HepG2 (cell line): ENCODE data around the gene TNS1. TPM values are rescaled to one million over a fixed set of nuclear protein-coding genes. Genes with fewer than 3 reads are reported as not detected.

Source experiments
- ATAC-seq: fragments of 200-7000 bp; cut with Tn5 transposase; 3 replicates; pipeline ENCODE4 v1.9.1; 2020; ENCODE audit warnings: mild to moderate bottlenecking, moderate library complexity
- BruUV-seq: library from RNA; stranded (reverse); fragments of 400-500 nt; replicated peaks from 2 replicates; lab custom pipeline; 2021; lab: Mats Ljungman, UMichigan
- CTCF ChIA-PET: fragments of 300-600 bp; formaldehyde crosslinking; extraction: SDS; loops from one replicate; lab custom pipeline; 2021; ENCODE audit warnings: low total read pairs, inconsistent platforms, low intra/inter-chr PET ratio; lab: Yijun Ruan, JAX
- POLR2A ChIA-PET: fragments of 350-600 bp; sonication (Branson Sonifier 250); formaldehyde crosslinking; loops from one replicate; lab custom pipeline; 2020; ENCODE audit warnings: antibody characterized with exemption, inconsistent platforms; lab: Yijun Ruan, JAX
- DNase-seq: peaks from one replicate; pipeline ENCODE4 v3.0.0-alpha.2; 2015; ENCODE audit warnings: low spot score
- FAIRE-seq: peaks from 3 replicates; lab custom pipeline; 2011; peaks lifted over from hg19 to GRCh38; lab: Jason Lieb, UNC
- H2AFZ ChIP-seq: one replicate; pipeline ENCODE4 v1.6.1; 2011; ENCODE audit warnings: low read length, inconsistent platforms
- H3K27ac ChIP-seq: fragments of 300-600 bp; 3 replicates; pipeline ENCODE4 v1.8.0; 2011; ENCODE audit warnings: mixed run types, mild to moderate bottlenecking, mixed read lengths, low read length, inconsistent platforms; ENCODE audit not compliant: insufficient read depth; ENCODE audit errors: extremely low read length
- H3K27me3 ChIP-seq, 2 experiments: fragments of 200-600 bp in 1 of 2; 2 replicates in 1 of 2; 3 replicates in 1 of 2; pipeline versions ENCODE4 v1.6.0 to v1.8.0; 2011; ENCODE audit warnings: low read length in 2 of 2, mild to moderate bottlenecking in 2 of 2, moderate library complexity in 2 of 2, inconsistent platforms in 1 of 2; ENCODE audit not compliant: insufficient read depth in 2 of 2, control insufficient read depth in 1 of 2
- H3K36me3 ChIP-seq, 2 experiments: fragments of 200-600 bp in 1 of 2; replicated peaks in 1 of 2; 2 replicates in 1 of 2; 3 replicates in 1 of 2; pipeline versions ENCODE4 v1.5.1 to v1.8.0; 2011; ENCODE audit warnings: low read length in 2 of 2, inconsistent platforms in 1 of 2; ENCODE audit not compliant: insufficient read depth in 2 of 2, control insufficient read depth in 1 of 2
- H3K4me1 ChIP-seq: 2 replicates; pipeline ENCODE4 v1.5.1; 2012; ENCODE audit warnings: low read length, inconsistent platforms; ENCODE audit not compliant: insufficient read depth
- H3K4me2 ChIP-seq: 2 replicates; pipeline ENCODE4 v1.6.0; 2011; ENCODE audit warnings: low read depth, low read length, inconsistent platforms
- H3K4me3 ChIP-seq, 3 experiments: fragments of 200-600 bp in 1 of 3; sonication (generic), shearing (Covaris generic) in 1 of 3; replicated peaks in 1 of 3; 2 replicates each; pipeline ENCODE4 v1.5.1; 2011 to 2016; ENCODE audit warnings: low read length in 3 of 3, inconsistent platforms in 2 of 3, low read depth in 2 of 3, mild to moderate bottlenecking in 2 of 3, control low read depth in 1 of 3, mixed read lengths in 1 of 3; ENCODE audit not compliant: insufficient read depth in 1 of 3
- H3K79me2 ChIP-seq: one replicate; pipeline ENCODE4 v1.6.1; 2011; ENCODE audit warnings: low read length, inconsistent platforms; ENCODE audit not compliant: insufficient read depth
- H3K9ac ChIP-seq: 2 replicates; pipeline ENCODE4 v1.6.0; 2011; ENCODE audit warnings: mild to moderate bottlenecking, low read depth, low read length, inconsistent platforms; ENCODE audit not compliant: insufficient read depth
- H3K9me3 ChIP-seq: 2 replicates; pipeline ENCODE4 v1.5.1; 2012; ENCODE audit warnings: mild to moderate bottlenecking, low read length
- H4K20me1 ChIP-seq: 2 replicates; pipeline ENCODE4 v1.6.0; 2011; ENCODE audit warnings: inconsistent platforms, mild to moderate bottlenecking, low read length, moderate library complexity; ENCODE audit not compliant: insufficient read depth
- ADNP ChIP-seq: sonication (generic); formaldehyde crosslinking; IDR thresholded peaks from 2 replicates; pipeline ENCODE4 v1.4.0; 2020; ENCODE audit warnings: missing genetic modification reagents
- AGO1 ChIP-seq: fragments of 200-400 bp; formaldehyde crosslinking; IDR thresholded peaks from 2 replicates; pipeline ENCODE4 v1.6.1; 2017; ENCODE audit warnings: mild to moderate bottlenecking, low read depth, low read length, moderate library complexity; ENCODE audit not compliant: poor library complexity, severe bottlenecking
- ARHGAP35 ChIP-seq: sonication (generic); formaldehyde crosslinking; IDR thresholded peaks from 2 replicates; pipeline ENCODE4 v1.9.0; 2022; ENCODE audit warnings: mild to moderate bottlenecking, inconsistent platforms, moderate library complexity, missing genetic modification reagents, borderline replicate concordance
- ASH2L ChIP-seq: fragments of 300-600, 200-600 bp; sonication (generic); IDR thresholded peaks from 2 replicates; pipeline ENCODE4 v1.7.0; 2017; ENCODE audit warnings: low read depth, mild to moderate bottlenecking, moderate library complexity, mixed read lengths, low read length; ENCODE audit not compliant: insufficient read length
- DNMT3B ChIP-seq: conservative IDR thresholded peaks from 2 replicates; pipeline ENCODE4 v1.6.1; 2016; ENCODE audit warnings: missing biosample characterization, control low read depth
- HMG20B ChIP-seq: conservative IDR thresholded peaks from 2 replicates; pipeline ENCODE4 v1.6.1; 2016; ENCODE audit warnings: missing genetic modification reagents, missing compliant biosample characterization
- LBX2 ChIP-seq: sonication (generic); formaldehyde crosslinking; IDR thresholded peaks from 2 replicates; pipeline ENCODE4 v1.5.0; 2020; ENCODE audit warnings: missing genetic modification reagents, mild to moderate bottlenecking, borderline replicate concordance
- NFIC ChIP-seq: IDR thresholded peaks from 2 replicates; pipeline ENCODE4 v1.6.1; 2012; ENCODE audit warnings: mild to moderate bottlenecking, low read length, inconsistent platforms
- NRL ChIP-seq: sonication (generic); formaldehyde crosslinking; IDR thresholded peaks from 2 replicates; pipeline ENCODE4 v1.5.0; 2020; ENCODE audit warnings: missing genetic modification reagents, mild to moderate bottlenecking, moderate library complexity, borderline replicate concordance
- PAWR ChIP-seq: sonication (generic); formaldehyde crosslinking; IDR thresholded peaks from 2 replicates; pipeline ENCODE4 v1.4.0; 2020; ENCODE audit warnings: missing genetic modification reagents, mild to moderate bottlenecking, borderline replicate concordance
- PAX8 ChIP-seq: sonication (generic); formaldehyde crosslinking; IDR thresholded peaks from 2 replicates; pipeline ENCODE4 v1.8.0; 2022; ENCODE audit warnings: mild to moderate bottlenecking, missing genetic modification reagents, borderline replicate concordance
- REL ChIP-seq: sonication (generic); formaldehyde crosslinking; conservative IDR thresholded peaks from 2 replicates; pipeline ENCODE4 v1.8.0; 2022; ENCODE audit warnings: mild to moderate bottlenecking, missing genetic modification reagents, moderate library complexity
- REXO4 ChIP-seq: sonication (generic); formaldehyde crosslinking; IDR thresholded peaks from 2 replicates; pipeline ENCODE4 v1.8.0; 2022; ENCODE audit warnings: missing genetic modification reagents, mild to moderate bottlenecking, borderline replicate concordance
- ZKSCAN5 ChIP-seq: sonication (generic); formaldehyde crosslinking; IDR thresholded peaks from 2 replicates; pipeline ENCODE4 v1.5.1; 2020; ENCODE audit warnings: mild to moderate bottlenecking, missing genetic modification reagents
- ZNF296 ChIP-seq: sonication (generic); formaldehyde crosslinking; conservative IDR thresholded peaks from 2 replicates; pipeline ENCODE4 v1.5.0; 2020; ENCODE audit warnings: mild to moderate bottlenecking, missing genetic modification reagents
- ZNF430 ChIP-seq: sonication (generic); formaldehyde crosslinking; IDR thresholded peaks from 2 replicates; pipeline ENCODE4 v1.9.0; 2021; ENCODE audit warnings: mild to moderate bottlenecking, missing genetic modification reagents
- ZNF687 ChIP-seq: sonication (generic); formaldehyde crosslinking; IDR thresholded peaks from 2 replicates; pipeline ENCODE4 v1.5.1; 2020; ENCODE audit warnings: mild to moderate bottlenecking, missing genetic modification reagents, moderate library complexity
- ZNF780A ChIP-seq: sonication (generic); formaldehyde crosslinking; IDR thresholded peaks from 2 replicates; pipeline ENCODE4 v1.8.0; 2022; ENCODE audit warnings: mild to moderate bottlenecking, missing genetic modification reagents, moderate library complexity
- WGBS: methylation state at CpG from one replicate; pipeline ENCODE4 v1.1.6; 2017; ENCODE audit warnings: low lambda C conversion rate; 5-methylcytosine and 5-hydroxymethylcytosine counted together
- in situ Hi-C: cut with HindIII; loops from 2 replicates; pipeline ENCODE4 v1.10.0; 2017; ENCODE audit warnings: low pct_unique_long_range_greater_than_20kb; ENCODE audit not compliant: extremely low pct_ligation_motif_present
- intact Hi-C: fragments of 100-400 bp; cut with micrococcal nuclease; formaldehyde crosslinking; loops from one replicate; pipeline ENCODE4 v1.10.0; 2022; ENCODE audit not compliant: unreplicated experiment
- polyA plus RNA-seq, 8 experiments: library from polyadenylated mRNA; depleted of rRNA in 3 of 8; stranded (reverse) in 7 of 8; unstranded in 1 of 8; fragments of >200 nt; fragmentation: Illumina TruSeq in 4 of 8; extraction: Trizol in 4 of 8; gene quantifications; 2 replicates each; pipeline versions ENCODE4 v1.2.1 to v1.2.3, GENCODE V29; 2011 to 2016; ENCODE audit warnings: low read depth in 4 of 8, missing spikeins in 1 of 8, mixed read lengths in 1 of 8; ENCODE audit not compliant: insufficient read depth in 1 of 8
- total RNA-seq, 5 experiments: library from RNA; depleted of rRNA; stranded (reverse); fragments of >200 nt; fragmentation: Illumina TruSeq; extraction: Trizol; gene quantifications; 2 replicates each; pipeline ENCODE4 v1.2.3, GENCODE V29; 2016; ENCODE audit warnings: low read depth in 1 of 5

TNS1 gene
- total and polyA plus RNA-seq, 2 of the 13 experiments (the other 11 are each of a cell fraction or from before 2014, with no cell fraction given) = 1.9 to 118 TPM

DNA sequence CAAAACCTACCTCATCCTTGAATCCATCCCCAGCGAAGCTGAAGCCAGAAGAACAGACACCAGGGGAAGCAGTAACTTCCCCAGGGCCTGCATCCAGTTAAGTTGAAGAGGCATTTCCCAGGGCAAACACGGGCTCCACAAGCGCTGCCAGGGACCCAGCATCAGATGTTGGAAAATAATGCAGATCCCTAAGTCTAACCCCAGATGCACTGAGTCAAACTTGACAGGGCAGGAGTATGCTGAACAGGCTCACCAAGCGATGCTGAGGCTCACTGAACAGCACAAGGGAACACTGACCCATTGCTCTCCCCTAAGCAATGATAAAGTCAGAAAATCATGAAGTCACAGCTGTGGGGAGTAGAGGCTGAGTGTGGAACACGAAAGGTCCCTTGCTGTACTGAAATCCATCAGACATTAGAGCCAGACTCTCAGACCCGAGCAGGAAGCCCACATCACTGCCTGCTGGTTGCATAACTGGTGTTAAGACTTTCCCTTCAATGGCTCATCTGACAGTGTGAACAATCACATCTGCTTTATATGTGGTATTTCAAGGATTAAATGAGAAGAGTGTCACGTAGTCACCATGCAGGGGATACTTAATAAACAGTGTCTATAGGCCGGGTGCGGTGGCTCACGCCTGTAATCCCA is 36.2 kb downstream of the TNS1 start:
- Histone ChIP-seq H3K9ac (no peak overlapping the region), H4K20me1 (no peaks in the 10 kb centered on the region), H3K4me1 (no peaks in the 10 kb centered on the region), H3K9me3 (no peaks in the 10 kb centered on the region), H3K4me2 (no peak overlapping the region), H3K4me3 (no peak overlapping the region), H3K79me2 (no peaks in the 10 kb centered on the region), H2AFZ (no peak overlapping the region), H3K27ac (no peak overlapping the region), H3K36me3 (no peaks in the 10 kb centered on the region), H3K27me3 (peaks cover 2 to 32% of the 10 kb centered on the region in 2 experiments; a peak in 4 of 5 replicates)
- no TSS peak for BruUV-seq
- intact Hi-C loops (no loop called here), in situ Hi-C loops (no loop called here)
- no peak for ATAC-seq
- ChIA-PET POLR2A (no interaction called here), CTCF (no interaction called here)
- WGBS = 36% methylated on average over 10 of the region's 10 CpGs
- DNase-seq = no peak
- FAIRE-seq = no peak
- no peak for TF ChIP-seq REXO4 (CRISPR knock-in tag)
- no peak for TF ChIP-seq NFIC
- no peak for TF ChIP-seq ARHGAP35 (CRISPR knock-in tag)
- no peak for TF ChIP-seq PAWR (CRISPR knock-in tag)
- TF ChIP-seq REL (CRISPR knock-in tag) = no peak
- TF ChIP-seq DNMT3B (CRISPR knock-in tag) = no peak
- no peak for TF ChIP-seq ZKSCAN5 (CRISPR knock-in tag)
- no peak for TF ChIP-seq ZNF687 (CRISPR knock-in tag)
- no peak for TF ChIP-seq ZNF430 (CRISPR knock-in tag)
- no peak for TF ChIP-seq NRL (CRISPR knock-in tag)
- no peak for TF ChIP-seq AGO1
- TF ChIP-seq ASH2L = no peak
- TF ChIP-seq ADNP = no peak
- no peak for TF ChIP-seq PAX8 (CRISPR knock-in tag)
- TF ChIP-seq LBX2 (CRISPR knock-in tag) = no peak
- no peak for TF ChIP-seq ZNF296 (CRISPR knock-in tag)
- TF ChIP-seq HMG20B (CRISPR knock-in tag) = no peak
- no peak for TF ChIP-seq ZNF780A (CRISPR knock-in tag)
